NCI-H2081 treated with DMSO at 0.1 percent for 48 hours (cell line): ENCODE data around the gene TCFL5.
A peak's percentile ranks its signal among the peaks of the same experiment; 100 is the strongest.

Experiments
- DNase-seq: peaks from one replicate; lab custom pipeline; 2025; lab: John Stamatoyannopoulos, UW

TCFL5 gene

DNA sequence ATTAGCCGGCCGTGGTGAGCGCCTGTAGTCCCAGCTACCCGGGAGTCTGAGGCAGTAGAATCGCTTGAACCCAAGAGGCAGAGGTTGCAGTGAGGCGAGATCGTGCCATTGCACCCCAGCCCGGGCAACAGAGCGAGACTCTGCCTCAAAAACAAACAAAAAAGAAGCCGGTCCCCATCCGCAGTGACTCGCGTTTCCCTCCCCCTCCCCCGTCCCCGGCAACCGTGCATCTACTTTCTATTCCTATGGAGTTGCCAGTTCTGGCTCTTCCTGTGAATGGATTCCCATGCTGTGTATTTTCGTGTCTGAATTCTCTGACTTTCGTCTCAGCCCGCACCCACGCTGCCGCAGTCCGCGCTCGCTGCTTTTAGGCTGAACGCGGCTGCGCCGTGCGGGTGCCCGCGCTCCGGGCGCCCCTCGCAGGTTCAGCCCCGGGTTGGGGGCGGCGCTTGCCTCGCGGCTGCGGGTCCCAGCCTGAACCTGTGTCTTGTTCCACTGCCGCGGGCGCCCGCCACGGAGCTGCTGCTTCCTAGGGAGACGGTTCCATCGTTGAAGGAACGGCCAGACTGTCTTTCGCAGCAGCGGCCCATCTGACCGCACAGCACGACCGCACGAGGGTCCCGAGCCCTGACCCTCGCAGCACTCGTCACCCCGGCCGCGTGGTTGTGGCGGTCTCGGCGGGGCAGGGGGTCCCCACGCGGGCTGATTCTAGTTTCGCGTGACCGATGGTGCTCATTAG is 66.4 kb downstream of the TCFL5 start:
- DNase-seq, result no peak

- DNase-seq, result peak; percentile 52
Measured at GRCh38 chr20:62794007-62794724, 67.5 kb downstream of the TCFL5 start.

DNA sequence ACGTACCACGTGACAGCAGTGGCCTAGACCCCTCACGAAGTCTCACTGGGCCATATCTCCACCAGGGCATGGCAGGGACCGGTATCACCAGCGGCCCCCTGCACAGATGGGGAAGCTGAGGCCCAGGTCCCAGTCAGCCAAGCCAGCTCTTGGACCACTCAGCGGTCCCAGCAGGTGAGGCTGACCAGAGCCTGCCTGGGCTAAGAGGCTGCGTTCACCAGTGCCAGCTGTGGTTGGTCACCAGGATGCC is 67.9 kb downstream of the TCFL5 start:
- no peak for DNase-seq

DNA sequence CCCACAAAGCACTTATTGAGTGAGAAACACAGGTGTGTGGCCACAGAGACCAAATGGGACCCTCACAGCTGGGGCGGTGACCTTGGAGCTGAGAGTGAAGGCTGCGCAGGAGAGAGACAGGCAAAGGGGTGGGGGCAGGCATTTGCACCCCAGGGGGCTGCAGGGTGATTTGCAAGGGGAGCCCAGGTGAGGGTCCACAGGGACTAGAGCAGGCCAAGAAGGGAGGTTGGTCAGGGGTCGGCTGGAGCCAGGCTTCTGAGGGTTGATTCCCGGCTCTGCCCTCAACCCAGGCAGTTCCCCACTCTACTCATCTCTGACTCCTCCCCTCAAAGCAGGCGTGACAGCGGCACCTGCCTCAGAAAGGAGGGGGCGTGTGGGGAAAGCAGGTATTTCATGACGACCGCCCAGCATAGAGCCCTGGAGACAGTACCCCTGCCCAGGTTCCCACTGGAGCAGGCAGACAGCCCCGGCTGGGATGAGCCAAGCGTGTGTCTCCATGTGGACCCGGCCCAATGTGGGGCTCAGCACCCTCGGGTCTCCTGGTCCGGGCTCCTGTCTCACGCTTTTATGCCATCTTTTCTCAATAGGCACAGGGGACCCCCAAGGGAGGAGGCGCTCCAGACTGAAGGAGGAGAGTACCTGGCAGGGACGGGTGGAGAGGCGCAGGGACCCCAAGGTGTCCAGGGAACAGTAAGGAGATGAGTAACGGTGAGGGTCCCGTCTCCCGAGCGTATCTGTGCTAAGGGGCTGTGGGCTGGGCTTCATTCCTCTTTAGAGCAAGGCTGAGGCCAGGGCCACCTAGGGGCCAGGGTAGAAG is 68.5 kb downstream of the TCFL5 start:
- DNase-seq, result no peak

- DNase-seq, result no peak
Measured at GRCh38 chr20:62792182-62792939, 69.3 kb downstream of the TCFL5 start.

DNA sequence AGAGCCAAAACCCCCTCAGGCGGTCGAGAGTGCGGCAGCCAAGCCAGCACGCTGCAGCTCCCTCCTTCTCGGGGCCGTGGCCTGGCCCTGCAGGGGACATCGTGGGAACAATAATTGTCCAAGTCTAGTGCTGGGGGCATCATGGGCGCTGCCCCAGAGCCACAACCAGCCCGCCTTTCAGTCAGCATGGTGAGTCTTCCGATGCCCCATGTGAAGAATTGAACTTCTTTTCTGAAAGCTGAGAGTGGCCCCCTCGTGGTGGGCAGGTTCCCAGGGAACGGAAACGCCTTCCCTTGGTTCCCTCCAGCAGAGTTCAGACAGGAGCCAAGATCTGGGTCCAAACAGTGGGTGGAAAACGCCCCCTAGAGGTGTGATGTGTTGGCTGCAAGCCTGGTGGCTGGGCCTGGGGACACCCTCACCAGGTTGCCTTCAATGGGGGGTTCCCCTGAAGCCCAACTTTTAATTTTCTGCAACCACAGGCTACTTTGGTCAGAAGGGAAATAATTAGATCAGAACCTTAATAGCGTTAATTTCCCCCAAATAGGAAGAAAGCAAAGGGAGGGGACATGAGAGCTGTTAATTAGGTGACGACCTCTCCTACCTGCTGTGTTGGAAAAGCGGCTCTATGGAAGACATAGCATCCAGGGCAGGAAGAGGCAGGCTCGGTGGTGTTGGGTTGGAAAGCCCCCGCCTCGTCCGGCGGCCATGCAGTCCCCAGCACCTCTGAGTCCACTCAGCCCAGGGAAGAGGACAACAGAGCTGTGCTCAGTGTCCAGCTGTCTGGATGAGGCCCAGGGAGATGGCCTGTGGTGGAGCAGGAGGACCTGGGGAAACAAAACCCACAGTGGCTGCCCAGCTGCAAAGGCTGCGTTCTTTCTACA is 70.1 kb downstream of the TCFL5 start:
- DNase-seq, result peak; percentile 31
